GM12865 (cell line): ENCODE data around the gene WNT5B.

Source experiments
- DNase-seq: peaks from one replicate; pipeline ENCODE4 v3.0.0; 2010; ENCODE audit warnings: low read depth
- H3K4me3 ChIP-seq: 2 replicates; pipeline ENCODE4 v1.5.1; 2011; ENCODE audit warnings: mild to moderate bottlenecking, low read depth, low read length, control low read depth
- TF ChIP-seq, protein P1 (sequence below): IDR thresholded peaks from 2 replicates; pipeline ENCODE4 v1.5.1; 2011; ENCODE audit warnings: low read length, control low read depth, low read depth, inconsistent platforms; ENCODE audit not compliant: insufficient read depth; ENCODE audit errors: missing control alignments

Gene WNT5B

DNA sequence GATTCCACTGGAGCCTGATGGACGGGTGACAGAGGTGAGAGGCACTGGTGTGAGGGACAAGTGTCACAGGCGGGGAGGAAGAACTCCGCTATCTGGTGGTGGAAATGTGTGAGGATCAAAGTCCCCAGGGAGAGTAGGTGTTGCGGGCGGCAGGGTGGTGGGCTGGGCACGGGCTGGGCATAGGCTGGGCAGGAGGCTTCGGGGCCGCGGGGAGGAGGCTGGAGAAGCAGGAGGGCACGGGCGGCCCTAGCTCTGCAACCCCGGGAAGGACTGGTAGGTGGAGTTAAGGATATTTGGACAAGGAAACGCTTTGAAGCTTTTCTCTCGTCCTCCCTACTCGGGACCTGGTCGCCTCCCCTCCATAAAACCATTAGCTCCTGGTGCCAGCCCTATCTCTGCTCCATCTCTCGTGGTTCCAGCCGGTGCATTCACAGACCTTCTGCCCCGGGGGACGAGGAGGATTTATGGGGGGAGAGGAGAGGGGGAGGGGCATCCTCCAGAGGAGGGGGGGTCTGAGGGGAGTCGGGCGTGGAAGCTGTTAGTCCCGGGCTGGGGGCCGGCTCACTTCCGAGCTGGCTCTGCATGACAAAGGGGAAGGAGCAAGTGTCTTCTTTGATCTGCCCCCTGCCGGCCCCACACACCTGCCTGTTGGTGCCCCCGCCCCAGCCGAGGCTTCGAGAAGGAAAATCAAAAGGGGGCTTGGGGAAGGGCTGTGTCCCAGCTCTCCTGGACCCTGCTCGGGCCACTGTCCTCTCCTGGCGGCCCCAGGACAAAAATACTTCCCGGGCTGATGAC is 504 bp downstream of the WNT5B start:
- peak overlapping the region; percentile 47 for H3K4me3 ChIP-seq
- no peak for DNase-seq
- TF ChIP-seq, protein P1, sequence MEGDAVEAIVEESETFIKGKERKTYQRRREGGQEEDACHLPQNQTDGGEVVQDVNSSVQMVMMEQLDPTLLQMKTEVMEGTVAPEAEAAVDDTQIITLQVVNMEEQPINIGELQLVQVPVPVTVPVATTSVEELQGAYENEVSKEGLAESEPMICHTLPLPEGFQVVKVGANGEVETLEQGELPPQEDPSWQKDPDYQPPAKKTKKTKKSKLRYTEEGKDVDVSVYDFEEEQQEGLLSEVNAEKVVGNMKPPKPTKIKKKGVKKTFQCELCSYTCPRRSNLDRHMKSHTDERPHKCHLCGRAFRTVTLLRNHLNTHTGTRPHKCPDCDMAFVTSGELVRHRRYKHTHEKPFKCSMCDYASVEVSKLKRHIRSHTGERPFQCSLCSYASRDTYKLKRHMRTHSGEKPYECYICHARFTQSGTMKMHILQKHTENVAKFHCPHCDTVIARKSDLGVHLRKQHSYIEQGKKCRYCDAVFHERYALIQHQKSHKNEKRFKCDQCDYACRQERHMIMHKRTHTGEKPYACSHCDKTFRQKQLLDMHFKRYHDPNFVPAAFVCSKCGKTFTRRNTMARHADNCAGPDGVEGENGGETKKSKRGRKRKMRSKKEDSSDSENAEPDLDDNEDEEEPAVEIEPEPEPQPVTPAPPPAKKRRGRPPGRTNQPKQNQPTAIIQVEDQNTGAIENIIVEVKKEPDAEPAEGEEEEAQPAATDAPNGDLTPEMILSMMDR: peak; percentile 14

DNA sequence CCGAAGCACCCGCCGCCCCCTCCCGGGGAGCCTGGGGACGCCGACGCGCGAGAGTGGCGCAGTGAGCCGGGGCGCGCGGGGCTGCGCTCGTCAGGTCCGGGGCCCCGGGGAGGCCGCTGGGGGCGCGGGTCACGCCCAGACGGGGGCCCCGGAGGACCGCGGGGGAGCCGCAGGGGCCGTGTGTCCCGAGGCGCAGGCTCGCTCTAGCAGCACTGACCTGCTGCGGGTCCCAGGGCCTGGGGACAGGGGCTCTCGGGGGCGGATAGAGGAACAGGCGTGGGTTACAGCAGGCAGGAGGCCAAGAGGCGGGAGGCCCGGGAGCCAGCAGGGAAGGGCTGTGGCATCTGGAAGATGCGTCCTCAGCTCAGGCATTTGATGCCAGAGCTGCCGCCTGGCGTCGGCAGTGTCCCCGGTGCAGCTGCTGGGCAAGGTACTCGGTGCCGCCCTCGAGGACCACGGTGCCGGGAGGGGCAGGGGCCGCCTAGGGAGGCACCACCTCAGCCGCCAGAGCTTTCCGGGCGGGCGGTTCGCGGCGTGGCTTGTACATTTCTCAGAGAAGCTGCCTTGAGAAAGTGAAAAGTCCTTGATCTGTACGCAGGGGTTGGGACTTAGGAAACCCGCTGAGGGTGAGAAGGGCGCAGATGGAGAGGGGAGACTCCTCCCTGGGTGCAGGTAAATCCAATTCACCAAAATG is 1.2 kb downstream of the WNT5B start:
- DNase-seq: no peak
- TF ChIP-seq, protein P1: no peak
- H3K4me3 ChIP-seq: peak overlapping the region; percentile 47

DNA sequence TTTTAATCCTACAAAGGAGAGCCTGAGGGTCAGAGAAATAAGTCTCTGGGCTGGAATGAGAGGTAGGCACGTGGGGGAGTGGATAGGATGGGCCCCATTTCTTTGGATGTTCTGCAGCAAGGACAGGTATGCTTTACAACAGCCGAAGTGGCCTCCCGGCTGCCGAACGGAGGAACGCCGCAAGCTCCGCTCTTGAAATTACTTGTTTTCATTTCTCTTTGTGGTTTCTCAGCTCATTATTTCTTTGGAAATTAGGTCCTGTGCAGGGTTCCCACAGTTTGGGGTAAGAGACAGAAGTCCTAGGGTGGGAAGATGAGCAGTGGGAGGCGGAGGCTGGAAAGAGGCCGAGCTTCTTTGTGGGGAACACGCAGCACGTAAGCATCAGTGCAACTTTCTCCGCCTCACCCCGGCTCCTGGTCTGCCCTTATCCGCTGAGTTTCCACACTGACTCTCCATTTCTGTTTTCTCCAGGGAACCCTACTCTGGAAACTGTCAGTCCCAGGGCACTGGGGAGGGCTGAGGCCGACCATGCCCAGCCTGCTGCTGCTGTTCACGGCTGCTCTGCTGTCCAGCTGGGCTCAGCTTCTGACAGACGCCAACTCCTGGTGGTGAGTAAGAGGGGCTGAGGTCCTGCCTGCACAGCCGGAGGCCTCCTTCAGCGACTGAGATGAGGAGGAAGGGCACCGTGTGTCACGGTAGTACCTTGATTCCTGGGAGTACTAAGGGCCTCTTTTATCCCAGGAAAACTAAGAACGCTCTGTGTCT is 2.0 kb downstream of the WNT5B start:
- TF ChIP-seq, protein P1: no peak
- DNase-seq: no peak
- no peak overlapping the region for H3K4me3 ChIP-seq

GRCh38 chr12:1632702-1633101 is 3.7 kb downstream of the WNT5B start:
- TF ChIP-seq, protein P1: no peak
- no peak for DNase-seq
- no peak overlapping the region for H3K4me3 ChIP-seq

DNA sequence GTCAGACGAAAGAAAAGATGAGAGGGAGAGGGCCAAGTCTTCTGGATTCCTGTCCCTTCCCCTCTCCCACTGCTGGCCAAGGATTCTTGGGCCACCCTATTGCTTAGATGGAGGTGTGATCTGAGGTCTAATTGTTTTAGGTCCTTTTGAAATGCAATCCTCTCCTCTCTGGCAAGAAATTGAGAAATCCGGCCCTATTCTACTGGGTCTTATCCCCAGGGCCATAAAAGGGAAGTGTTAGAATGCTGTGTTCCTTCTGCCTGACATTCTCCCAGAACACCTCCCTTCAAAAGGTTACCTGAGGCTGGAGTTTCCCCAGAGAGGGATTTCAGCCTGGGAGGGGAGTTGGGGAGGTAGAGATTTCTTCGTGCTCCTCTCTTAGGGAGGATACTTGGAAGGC is 4.4 kb downstream of the WNT5B start:
- TF ChIP-seq, protein P1: no peak
- H3K4me3 ChIP-seq: no peak overlapping the region
- DNase-seq: no peak

DNA sequence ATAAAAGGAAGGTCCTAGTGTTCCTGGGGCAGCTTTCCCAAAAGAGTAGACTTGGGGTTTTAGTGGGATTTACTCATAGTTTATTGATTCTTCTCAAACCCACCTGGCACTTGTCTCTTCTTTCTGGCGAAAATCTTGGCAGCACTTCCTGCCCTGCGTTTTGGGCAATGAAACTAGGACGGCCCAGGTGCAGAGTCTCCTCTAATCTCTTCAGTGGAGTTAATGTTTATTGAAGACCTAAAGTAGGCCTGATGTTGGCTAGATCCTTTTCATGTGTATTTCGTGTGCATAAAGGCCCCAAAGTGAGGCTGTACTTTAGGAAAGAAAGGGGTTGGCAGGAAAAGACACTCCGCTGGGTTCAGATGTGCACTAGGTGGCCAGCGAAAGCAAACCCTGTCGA is 5.1 kb downstream of the WNT5B start:
- H3K4me3 ChIP-seq: no peak overlapping the region
- DNase-seq: no peak
- TF ChIP-seq, protein P1: no peak
